ENCODE data around the gene LIMK1.

DNA sequence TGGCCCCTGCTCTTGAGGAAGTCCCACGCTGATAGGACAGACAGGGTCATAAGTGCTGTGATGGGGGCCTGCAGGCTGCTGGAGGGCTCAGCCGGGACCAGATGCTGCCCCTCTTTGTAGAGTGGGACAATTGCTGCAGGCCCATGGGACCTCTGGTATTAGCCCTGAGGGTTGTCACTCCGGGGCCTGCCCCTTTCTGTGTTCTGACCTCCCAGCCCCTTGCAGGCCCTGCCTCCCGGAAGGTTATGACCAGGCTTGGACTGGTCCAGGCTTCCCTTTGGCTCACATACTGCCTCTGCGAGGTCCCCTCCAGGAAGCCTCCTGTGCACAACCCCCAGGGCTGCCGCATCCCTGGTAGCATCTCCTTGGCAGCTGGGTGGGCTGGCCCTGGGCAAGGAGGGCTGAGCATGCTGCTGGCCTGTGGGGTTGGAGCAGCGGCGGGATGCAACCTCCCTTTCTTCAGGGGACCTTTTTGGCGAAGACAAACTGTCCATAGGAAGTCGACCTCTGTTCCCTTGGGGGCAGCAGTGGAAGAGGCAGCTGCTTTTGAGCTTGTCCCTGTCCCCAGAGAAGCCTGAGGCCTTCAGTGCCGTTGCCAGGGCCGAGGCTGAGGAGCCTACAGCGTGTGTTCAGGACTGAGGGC lies 8.8 kb downstream of the LIMK1 start:
- TF ChIP-seq, protein P1, sequence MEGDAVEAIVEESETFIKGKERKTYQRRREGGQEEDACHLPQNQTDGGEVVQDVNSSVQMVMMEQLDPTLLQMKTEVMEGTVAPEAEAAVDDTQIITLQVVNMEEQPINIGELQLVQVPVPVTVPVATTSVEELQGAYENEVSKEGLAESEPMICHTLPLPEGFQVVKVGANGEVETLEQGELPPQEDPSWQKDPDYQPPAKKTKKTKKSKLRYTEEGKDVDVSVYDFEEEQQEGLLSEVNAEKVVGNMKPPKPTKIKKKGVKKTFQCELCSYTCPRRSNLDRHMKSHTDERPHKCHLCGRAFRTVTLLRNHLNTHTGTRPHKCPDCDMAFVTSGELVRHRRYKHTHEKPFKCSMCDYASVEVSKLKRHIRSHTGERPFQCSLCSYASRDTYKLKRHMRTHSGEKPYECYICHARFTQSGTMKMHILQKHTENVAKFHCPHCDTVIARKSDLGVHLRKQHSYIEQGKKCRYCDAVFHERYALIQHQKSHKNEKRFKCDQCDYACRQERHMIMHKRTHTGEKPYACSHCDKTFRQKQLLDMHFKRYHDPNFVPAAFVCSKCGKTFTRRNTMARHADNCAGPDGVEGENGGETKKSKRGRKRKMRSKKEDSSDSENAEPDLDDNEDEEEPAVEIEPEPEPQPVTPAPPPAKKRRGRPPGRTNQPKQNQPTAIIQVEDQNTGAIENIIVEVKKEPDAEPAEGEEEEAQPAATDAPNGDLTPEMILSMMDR (IDR thresholded peaks at IDR 0.05; ENCODE audit: borderline replicate concordance, extremely low read depth, low read length, poor library complexity, severe bottlenecking): no peak
- no peak for TF ChIP-seq EZH2 (IDR thresholded peaks at IDR 0.05; ENCODE audit: borderline replicate concordance, low read depth, low read length, severe bottlenecking)

Measured in DND-41 (cell line).